Activated naive CD4-positive, alpha-beta T cell (primary cell): ENCODE results near the gene NCKAP5.

ENCODE experiments used
- DNase-seq, 4 experiments: peaks; one replicate each; lab custom pipeline; 2025; lab: John Stamatoyannopoulos, UW

Gene NCKAP5

GRCh38 chr2:133143645-133144044 lies 424.6 kb downstream of the NCKAP5 start:
- DNase-seq, result no peak

- DNase-seq, result no peak
Observed at GRCh38 chr2:133142087-133142486, 426.2 kb downstream of the NCKAP5 start.

- DNase-seq, result no peak
Observed at GRCh38 chr2:133140620-133141019, 427.6 kb downstream of the NCKAP5 start.

GRCh38 chr2:133139847-133140533 lies 428.3 kb downstream of the NCKAP5 start:
- DNase-seq, result no peak

- DNase-seq, result no peak
Observed at GRCh38 chr2:133138693-133139092, 429.6 kb downstream of the NCKAP5 start.

- DNase-seq, result no peak
Observed at GRCh38 chr2:133135035-133135654, 433.1 kb downstream of the NCKAP5 start.

GRCh38 chr2:133130548-133131246 lies 437.6 kb downstream of the NCKAP5 start:
- no peak for DNase-seq

- DNase-seq, result no peak
Observed at GRCh38 chr2:133124446-133124845, 443.8 kb downstream of the NCKAP5 start.

GRCh38 chr2:133123904-133124303 lies 444.4 kb downstream of the NCKAP5 start:
- no peak for DNase-seq

GRCh38 chr2:133123393-133123792 lies 444.9 kb downstream of the NCKAP5 start:
- DNase-seq, result no peak

GRCh38 chr2:133122529-133122928 lies 445.7 kb downstream of the NCKAP5 start:
- DNase-seq, result no peak

GRCh38 chr2:133120310-133120709 lies 448.0 kb downstream of the NCKAP5 start:
- DNase-seq, result no peak

- no peak for DNase-seq
Observed at GRCh38 chr2:133110201-133110600, 458.1 kb downstream of the NCKAP5 start.

GRCh38 chr2:133109772-133110171 lies 458.5 kb downstream of the NCKAP5 start:
- DNase-seq, result no peak

GRCh38 chr2:133107058-133107815 lies 461.0 kb downstream of the NCKAP5 start:
- DNase-seq, result no peak

GRCh38 chr2:133104871-133105270 lies 463.4 kb downstream of the NCKAP5 start:
- no peak for DNase-seq

GRCh38 chr2:133098787-133099186 lies 469.5 kb downstream of the NCKAP5 start:
- DNase-seq, result no peak

- no peak for DNase-seq
Observed at GRCh38 chr2:133097666-133098065, 470.6 kb downstream of the NCKAP5 start.

GRCh38 chr2:133092571-133092970 lies 475.7 kb downstream of the NCKAP5 start:
- DNase-seq, result no peak

- DNase-seq, result no peak
Observed at GRCh38 chr2:133090358-133090757, 477.9 kb downstream of the NCKAP5 start.

GRCh38 chr2:133086176-133086575 lies 482.1 kb downstream of the NCKAP5 start:
- DNase-seq, result no peak

GRCh38 chr2:133085646-133086045 lies 482.6 kb downstream of the NCKAP5 start:
- no peak for DNase-seq
